Prostate gland (tissue), 2 donors: ENCODE results near the gene SEZ6. TPM values are rescaled to one million over a fixed set of nuclear protein-coding genes. Genes with fewer than 3 reads are reported as not detected.

Experiments
- DNase-seq: peaks from one replicate; pipeline ENCODE4 v3.0.0-alpha.2; 2019; ENCODE audit warnings: low spot score
- H3K27ac ChIP-seq, 2 donors: fragments of 200-600 bp; sonication (generic); 2 replicates each; pipeline ENCODE4 v1.5.1; 2017 to 2019
- H3K27me3 ChIP-seq: fragments of 200-600 bp; sonication (generic); replicated peaks from 2 replicates; pipeline ENCODE4 v1.5.1; 2019; ENCODE audit not compliant: insufficient read depth
- H3K36me3 ChIP-seq, 2 donors: fragments of 200-600 bp; sonication (generic); 1 replicate in 1 of 2; 2 replicates in 1 of 2; pipeline versions ENCODE4 v1.5.1 to v1.8.1; 2017 to 2019
- H3K4me1 ChIP-seq: fragments of 200-600 bp; sonication (generic); replicated peaks from 2 replicates; pipeline ENCODE4 v1.5.1; 2019
- H3K4me3 ChIP-seq, 2 donors: fragments of 200-600 bp; sonication (generic); 2 replicates each; pipeline ENCODE4 v1.5.1; 2017 to 2019
- H3K9me3 ChIP-seq: fragments of 200-600 bp; sonication (generic); 2 replicates; pipeline ENCODE4 v1.5.1; 2017
- CTCF ChIP-seq, 4 experiments: fragments of 200-600 bp in 2 of 4; fragments of 450-650 bp in 2 of 4; sonication (generic) in 2 of 4; IDR thresholded peaks; 1 replicate in 3 of 4; 2 replicates in 1 of 4; pipeline ENCODE4 v1.5.1; 2016 to 2019; ENCODE audit warnings: antibody characterized with exemption in 4 of 4, mild to moderate bottlenecking in 2 of 4, moderate library complexity in 2 of 4
- POLR2A ChIP-seq: fragments of 450-650 bp; IDR thresholded peaks from one replicate; pipeline ENCODE4 v1.6.1; 2016; ENCODE audit warnings: antibody characterized with exemption, mild to moderate bottlenecking
- POLR2AphosphoS5 ChIP-seq: sonication (generic); formaldehyde crosslinking; IDR thresholded peaks from one replicate; pipeline ENCODE4 v1.6.1; 2017; ENCODE audit warnings: antibody characterized with exemption
- WGBS: methylation state at CpG from one replicate; pipeline ENCODE4 v1.1.5; 2018; 5-methylcytosine and 5-hydroxymethylcytosine counted together
- intact Hi-C: fragments of 100-400 bp; cut with DNase I; formaldehyde crosslinking; loops from one replicate; pipeline ENCODE4 v1.14.2; 2022
- total RNA-seq, 2 donors: library from RNA; depleted of rRNA; stranded (reverse); fragments of >200 nt; gene quantifications; one replicate each; pipeline ENCODE4 v1.1.0, GENCODE V29; 2016

SEZ6 gene
- total RNA-seq, 2 donors from 2014 or later, result 0.05 to 1.0 TPM

DNA sequence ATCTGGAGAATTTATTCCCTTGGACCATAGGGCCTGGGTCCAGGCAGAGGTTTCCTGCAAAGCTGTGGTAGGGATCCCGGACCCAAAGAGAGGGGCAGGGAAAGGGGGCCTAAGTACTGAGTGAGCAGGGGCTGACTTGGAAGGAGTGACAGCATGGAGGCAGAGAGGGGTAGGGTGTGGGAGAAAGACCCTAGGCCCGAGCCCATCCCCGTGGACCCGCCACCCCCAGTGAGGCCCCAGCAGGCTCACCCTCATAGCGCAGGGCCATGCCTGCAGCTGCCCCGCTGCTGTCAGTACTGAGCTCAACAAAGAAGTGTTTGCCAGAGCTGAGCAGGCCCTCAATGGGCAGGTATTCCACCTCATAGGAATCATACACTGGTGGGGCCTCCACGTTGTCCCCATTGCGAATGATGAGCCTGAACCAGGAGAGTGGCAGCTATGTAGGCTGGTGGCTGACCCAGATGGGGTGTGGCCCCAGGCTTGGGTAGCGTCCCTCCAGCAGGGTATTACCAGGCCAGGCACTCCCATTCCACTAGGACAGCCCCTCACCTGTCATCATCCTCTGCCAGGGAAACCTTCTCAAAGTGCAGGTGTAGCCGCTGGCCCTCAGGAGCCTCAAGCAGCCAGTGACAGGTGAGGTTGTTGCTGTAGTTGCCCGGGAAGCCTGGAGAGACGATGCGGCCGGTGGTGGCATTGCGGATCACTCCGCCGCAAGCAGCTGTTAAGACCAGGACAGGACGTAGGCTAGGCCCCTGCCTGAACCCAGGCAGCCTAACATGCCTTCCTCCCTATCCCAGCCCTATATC, 45.4 kb downstream of the SEZ6 start:
- intact Hi-C loops, result no loop called here

DNA sequence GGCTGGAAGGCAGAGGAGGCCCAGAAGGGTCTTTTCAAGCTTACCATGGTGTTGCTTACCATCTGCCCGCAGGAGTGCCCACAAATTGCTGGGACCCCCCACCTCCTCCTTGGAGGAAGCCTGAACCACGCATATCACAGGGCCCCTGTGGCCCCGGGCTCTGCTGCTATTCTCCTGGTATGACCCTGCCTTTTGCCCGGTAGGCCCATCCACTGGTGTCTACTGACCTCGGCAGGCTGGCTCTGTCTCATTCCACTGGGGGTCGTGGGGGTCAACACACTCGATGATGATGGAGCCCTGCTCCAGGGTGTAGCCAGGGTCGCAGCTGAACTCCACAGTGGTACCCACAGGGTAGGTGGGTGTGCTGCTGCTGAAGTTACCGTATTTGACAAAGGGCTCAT, 46.4 kb downstream of the SEZ6 start:
- Histone ChIP-seq H3K27me3 (no peaks in the 10 kb centered on the region), H3K4me1 (no peaks in the 10 kb centered on the region), H3K4me3 (no peak overlapping the region), H3K27ac (no peak overlapping the region), H3K36me3 (no peaks in the 10 kb centered on the region), H3K9me3 (no peaks in the 10 kb centered on the region)
- TF ChIP-seq POLR2AphosphoS5, result no peak
- no peak for TF ChIP-seq CTCF (IDR thresholded peaks at IDR 0.05)
- TF ChIP-seq POLR2A, result no peak
- intact Hi-C loops, result no loop called here
- no peak for DNase-seq
- 86% methylated on average over 9 of the region's 9 CpGs for WGBS

More for the DNA sequence above, 45.4 kb downstream of the SEZ6 start:
- Histone ChIP-seq H3K4me3 (no peak overlapping the region), H3K27me3 (no peaks in the 10 kb centered on the region), H3K9me3 (no peaks in the 10 kb centered on the region), H3K27ac (no peak overlapping the region), H3K36me3 (no peaks in the 10 kb centered on the region), H3K4me1 (no peaks in the 10 kb centered on the region)
- no peak for DNase-seq
- TF ChIP-seq CTCF (IDR thresholded peaks at IDR 0.05), result no peak
- TF ChIP-seq POLR2AphosphoS5, result no peak
- TF ChIP-seq POLR2A, result no peak
- 90% methylated on average over 18 of the region's 18 CpGs for WGBS

GRCh38 chr17:28958820-28959455, 46.9 kb downstream of the SEZ6 start:
- intact Hi-C loops, result no loop called here
- DNase-seq, result no peak
- 93% methylated on average over 18 of the region's 18 CpGs for WGBS

DNA sequence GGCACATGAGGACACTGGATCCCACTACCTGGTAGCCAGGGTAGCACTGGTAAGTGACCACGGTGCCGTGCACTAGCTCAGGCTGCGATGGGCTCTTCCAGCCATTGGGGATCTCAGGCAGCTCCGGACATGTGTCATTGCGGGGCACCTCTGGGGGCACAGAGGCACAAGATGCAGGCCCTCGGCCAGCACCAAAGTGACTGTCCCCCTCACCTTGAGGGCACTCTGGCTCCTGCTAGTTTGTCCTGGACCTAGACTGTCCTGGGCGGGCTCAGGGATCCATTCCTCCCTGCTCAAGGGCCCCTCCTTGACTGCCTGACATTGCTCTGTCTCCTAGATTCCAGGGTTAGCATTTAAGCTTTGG, 47.9 kb downstream of the SEZ6 start:
- DNase-seq, result no peak
- no peak for TF ChIP-seq CTCF (IDR thresholded peaks at IDR 0.05)
- no peak for TF ChIP-seq POLR2AphosphoS5
- no peak for TF ChIP-seq POLR2A
- Histone ChIP-seq H3K27ac (no peak overlapping the region), H3K27me3 (no peaks in the 10 kb centered on the region), H3K4me1 (no peaks in the 10 kb centered on the region), H3K4me3 (no peak overlapping the region), H3K9me3 (no peaks in the 10 kb centered on the region), H3K36me3 (no peaks in the 10 kb centered on the region)
- WGBS, result 91% methylated on average over 7 of the region's 7 CpGs
- intact Hi-C loops, result no loop called here

More at GRCh38 chr17:28958820-28959455, 46.9 kb downstream of the SEZ6 start:
- no peaks in the 10 kb centered on the region for H3K4me1 ChIP-seq
- no peak overlapping the region for H3K27ac ChIP-seq
- H3K27me3 ChIP-seq, result no peaks in the 10 kb centered on the region
- H3K36me3 ChIP-seq, result no peaks in the 10 kb centered on the region
- no peak for TF ChIP-seq POLR2AphosphoS5
- no peak for TF ChIP-seq CTCF (IDR thresholded peaks at IDR 0.05)
- TF ChIP-seq POLR2A, result no peak
- no peak overlapping the region for H3K4me3 ChIP-seq
- no peaks in the 10 kb centered on the region for H3K9me3 ChIP-seq
